GM21723 (cell line): ENCODE measurements around the gene ACD.

Experiments used
- ATAC-seq: cut with Tn5 transposase; IDR thresholded peaks from one replicate; pipeline ENCODE4 v1.9.1; 2021; ENCODE audit warnings: mild to moderate bottlenecking, moderate library complexity; ENCODE audit not compliant: unreplicated experiment

The ACD gene

DNA sequence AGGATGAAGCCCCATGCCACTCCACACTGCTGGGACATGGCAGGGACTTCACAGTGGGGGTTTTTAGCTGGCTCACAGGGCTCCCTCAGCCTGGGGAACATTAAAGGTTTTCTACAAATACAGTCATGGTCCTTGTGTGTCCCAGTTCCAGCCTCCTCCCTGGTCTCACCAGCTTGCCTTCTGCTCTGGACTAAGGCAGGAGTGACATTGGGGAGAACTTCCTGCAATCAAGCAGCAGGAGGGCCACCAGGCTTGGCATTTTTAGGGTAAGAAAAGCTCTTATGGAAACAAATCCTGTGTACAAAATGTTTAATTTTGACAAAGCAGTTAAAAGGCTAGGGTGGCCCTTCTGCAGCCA is 2.6 kb upstream of the ACD start:
- no peak for ATAC-seq

- no peak for ATAC-seq
Measured at GRCh38 chr16:67661886-67662652, 2.0 kb upstream of the ACD start.

DNA sequence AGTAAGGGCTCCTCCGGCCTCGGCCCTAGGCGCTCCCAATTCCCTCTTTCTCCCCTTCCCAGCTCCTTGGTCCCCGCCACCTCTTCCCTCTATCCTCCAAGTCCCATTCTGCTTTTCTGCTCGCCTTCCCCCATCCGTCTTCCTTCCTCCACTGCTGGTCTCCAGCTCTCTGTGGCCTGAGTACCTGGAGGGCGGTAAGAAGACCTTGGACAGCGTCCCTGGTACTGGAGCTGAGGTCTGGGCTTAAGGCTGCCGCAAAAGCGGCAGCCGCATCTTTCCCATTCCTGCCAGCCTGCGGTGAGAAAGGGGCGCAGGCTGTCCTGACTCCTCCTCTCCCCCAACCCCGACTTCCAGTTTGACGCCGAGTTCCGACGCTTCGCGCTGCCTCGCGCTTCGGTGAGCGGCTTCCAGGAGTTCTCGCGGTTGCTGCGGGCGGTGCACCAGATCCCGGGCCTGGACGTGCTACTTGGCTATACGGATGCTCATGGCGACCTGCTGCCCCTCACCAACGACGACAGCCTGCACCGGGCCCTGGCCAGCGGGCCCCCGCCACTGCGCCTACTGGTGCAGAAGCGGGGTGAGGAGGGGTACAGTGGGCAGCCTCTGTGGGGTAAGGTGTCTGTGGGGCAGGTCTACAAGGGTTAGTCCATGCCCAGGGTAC is 1.2 kb upstream of the ACD start:
- no peak for ATAC-seq

DNA sequence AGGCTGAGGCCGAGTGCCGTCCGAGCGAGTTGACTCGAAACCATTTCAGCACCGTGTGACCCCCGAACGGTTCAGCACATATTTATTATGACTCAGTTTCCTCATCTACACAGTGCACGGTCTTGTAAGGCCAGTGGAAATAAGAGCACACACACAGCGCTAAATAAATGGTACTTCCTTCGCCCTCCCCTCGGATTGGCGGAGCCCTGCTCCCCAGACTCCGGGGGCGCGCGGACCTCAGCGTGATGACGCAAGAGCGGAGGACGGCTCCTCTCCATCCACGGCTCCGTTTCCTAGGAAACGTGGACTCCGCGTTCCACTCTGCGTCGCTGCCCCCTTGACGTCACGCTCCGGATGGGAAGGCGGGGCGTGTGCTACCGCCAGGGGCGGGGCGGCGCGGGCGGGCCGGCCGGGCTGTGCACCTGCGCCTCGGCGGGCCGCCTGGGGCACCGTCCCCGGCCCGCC is 536 bp upstream of the ACD start, which contains the start of gene PARD6A:
Gene PARD6A (plus strand): TSS at position 397 of the 465 bp plus-strand sequence. CDS start 79 bp downstream, outside the sequence.
- ATAC-seq: peak; percentile 73

- ATAC-seq: no peak
Measured at GRCh38 chr16:67658849-67659674, 998 bp downstream of the ACD start.

DNA sequence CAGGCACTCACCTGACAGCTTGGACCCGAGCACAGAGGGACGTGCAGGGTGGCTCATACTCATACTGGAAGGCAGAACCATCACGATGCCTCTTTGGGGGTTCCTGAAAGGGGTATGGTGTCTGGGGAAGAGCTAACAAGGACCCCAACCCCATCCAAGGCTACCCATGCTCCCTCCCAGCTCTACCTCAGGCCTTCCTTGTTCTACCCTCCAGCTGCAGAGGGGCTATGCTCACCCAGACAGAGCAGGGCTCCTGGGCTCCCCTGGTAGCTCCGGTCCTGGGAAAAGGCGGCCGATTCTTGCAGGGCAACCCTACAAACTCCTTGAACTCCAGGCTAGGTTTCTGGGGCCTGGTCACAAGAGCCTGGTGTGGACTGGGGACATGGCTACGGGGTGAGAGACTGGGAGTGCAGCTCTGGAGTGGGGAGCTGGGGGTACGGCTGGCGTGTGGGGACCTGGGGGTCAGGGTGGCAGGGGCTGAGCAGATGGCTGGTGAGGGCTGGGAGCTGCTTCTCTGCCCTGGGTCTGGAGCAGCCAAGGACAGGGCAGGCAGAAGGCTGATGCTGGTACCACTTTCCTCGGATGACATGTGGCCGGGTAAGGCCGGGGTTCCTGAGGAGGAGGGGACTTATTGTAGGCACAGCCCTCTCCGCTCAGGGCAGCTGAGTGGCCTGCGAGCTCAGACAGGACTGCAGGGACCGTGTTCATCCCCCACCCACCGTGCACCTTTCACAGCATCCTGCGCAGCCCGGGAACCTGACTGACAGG is 2.1 kb downstream of the ACD start:
- no peak for ATAC-seq

GRCh38 chr16:67657017-67657608 is 2.9 kb downstream of the ACD start:
- ATAC-seq: no peak

DNA sequence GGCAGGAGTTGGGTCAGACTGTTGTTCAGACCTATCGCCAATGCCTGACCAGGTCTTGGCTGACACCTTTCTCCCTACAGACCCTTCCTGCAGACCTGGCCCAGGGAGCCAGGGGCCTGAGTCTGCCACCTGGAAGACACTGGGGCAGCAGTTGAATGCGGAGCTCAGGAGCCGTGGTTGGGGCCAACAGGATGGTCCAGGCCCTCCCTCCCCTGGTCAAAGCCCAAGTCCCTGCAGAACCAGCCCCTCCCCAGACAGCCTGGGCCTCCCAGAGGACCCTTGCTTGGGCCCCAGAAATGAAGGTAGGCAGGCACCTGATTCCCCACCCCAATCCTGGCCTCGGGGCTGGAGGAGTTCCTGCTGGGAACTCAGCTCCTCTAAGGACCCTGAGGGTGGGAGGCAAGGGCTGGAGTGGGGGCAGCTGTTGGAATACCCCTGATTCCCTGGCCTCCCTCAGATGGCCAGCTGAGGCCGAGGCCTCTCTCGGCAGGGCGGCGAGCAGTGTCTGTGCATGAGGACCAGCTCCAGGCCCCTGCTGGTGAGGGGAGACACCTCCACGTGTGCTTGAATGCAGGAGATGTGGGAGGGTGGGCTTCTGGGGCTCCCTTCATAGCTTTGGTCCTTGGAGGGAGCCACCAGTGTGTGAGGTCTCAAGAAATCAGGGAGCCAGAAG is 3.6 kb downstream of the ACD start:
- no peak for ATAC-seq

- no peak for ATAC-seq
Measured at GRCh38 chr16:67655363-67655762, 4.7 kb downstream of the ACD start.

DNA sequence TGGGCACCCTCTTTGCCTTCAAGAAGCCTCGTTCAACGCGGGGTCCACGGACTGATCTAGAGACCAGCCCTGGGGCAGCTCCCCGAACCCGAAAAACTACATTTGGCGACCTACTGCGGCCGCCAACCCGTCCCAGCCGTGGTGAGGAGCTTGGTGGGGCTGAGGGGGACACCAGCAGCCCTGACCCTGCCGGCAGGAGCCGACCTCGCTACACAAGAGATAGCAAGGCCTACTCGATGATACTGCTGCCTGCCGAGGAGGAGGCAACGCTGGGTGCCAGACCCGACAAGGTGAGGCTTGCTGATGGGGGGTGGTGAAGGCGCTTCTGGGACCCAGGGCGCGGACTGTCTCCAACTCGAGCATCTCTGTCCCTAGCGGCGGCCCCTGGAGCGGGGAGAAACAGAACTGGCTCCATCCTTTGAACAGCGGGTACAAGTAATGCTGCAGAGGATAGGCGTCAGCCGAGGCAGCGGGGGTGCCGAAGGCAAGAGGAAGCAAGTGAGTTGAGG is 5.6 kb downstream of the ACD start:
- ATAC-seq: no peak

DNA sequence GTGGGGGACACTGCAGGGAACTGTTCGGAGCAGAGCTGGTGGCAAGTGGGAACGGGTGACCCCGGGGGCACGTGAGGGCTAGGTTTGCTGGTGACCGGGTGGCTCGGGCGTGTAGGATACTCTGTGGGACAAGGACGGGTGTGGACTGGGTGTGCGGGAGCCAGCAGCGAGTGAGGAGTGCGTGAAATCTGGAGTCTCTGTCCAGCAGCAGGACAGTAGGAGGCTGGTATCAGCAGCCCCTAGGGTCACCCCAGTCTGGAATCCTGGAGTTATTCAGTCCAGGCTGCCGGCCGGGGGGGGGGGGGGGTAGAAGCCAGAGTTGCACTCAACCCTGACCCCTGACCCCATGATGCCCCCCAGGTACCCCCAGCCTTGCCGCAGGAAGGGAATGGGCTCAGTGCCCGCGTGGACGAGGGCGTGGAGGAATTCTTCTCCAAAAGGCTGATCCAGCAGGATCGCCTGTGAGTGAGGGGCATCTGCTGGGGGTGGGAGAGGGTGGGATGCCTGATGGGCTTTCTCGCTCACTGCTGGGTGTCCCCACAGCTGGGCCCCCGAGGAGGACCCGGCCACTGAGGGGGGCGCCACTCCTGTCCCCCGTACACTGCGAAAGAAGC is 6.2 kb downstream of the ACD start:
- ATAC-seq: no peak

- ATAC-seq: no peak
Measured at GRCh38 chr16:67653128-67653788, 6.8 kb downstream of the ACD start.

DNA sequence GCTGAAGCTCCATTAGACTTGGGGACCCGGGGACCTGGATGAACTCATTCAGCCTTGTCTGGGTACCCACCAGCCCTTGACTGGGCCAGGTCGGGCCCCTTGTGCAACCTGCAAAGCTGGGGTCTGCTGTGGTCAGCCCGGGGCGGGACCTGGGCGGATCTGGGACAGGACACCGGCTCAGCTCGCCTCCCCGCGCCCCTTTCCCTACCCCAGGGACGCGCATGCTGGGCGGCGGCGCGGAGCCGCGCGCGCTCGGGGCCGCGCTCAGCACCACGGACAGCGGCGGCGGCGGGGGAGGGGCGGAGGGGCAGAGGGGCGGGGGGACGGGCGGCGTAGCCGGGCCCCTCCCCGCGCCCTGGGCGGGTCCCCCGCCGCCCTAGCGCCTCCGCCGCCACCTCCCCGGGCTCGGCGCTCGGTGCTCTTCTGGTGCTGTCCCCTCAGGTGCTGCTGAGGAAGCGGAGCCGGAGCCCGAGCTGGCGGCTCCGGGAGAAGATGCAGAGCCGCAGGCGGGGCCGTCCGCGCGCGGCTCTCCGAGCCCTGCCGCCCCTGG is 7.4 kb downstream of the ACD start:
- no peak for ATAC-seq

- no peak for ATAC-seq
Measured at GRCh38 chr16:67651847-67652246, 8.2 kb downstream of the ACD start.

- no peak for ATAC-seq
Measured at GRCh38 chr16:67651039-67651438, 9.0 kb downstream of the ACD start.

DNA sequence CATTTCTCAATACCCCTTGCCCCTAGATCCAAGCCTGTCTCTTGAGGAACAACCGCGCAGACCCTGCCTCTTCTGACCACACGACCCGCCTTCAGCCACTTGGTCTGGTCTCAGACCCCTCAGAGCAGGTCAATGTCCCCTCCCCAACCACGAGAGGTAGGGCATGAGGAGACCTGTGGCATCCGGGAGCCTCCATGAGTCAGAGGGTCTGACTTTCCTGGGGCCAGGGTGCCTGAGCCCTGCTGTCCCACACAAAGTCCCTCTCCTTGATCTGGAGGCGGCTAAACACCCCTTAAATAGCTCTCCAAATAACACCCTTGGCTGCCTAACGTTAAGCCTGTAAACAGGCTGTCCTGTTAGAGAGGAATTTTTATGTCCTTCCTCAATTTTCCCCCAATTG is 10.0 kb downstream of the ACD start:
- no peak for ATAC-seq

DNA sequence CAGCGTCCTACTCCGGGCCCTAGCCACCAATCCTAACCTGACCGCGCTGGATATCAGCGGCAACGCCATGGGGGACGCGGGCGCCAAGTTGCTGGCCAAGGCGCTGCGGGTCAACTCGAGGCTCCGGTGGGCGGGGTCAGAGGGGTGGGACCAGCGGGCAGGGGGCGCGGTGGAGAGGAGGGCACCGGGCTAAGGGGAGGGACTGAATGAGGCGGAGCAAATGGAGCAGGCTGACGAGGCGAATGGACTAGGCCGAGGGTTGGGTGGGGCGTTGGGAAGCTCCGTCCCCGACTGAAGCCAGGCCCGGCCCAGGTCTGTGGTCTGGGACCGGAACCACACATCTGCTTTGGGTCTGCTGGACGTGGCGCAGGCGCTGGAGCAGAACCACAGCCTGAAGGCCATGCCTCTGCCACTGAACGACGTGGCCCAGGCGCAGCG is 10.5 kb downstream of the ACD start:
- ATAC-seq: no peak

DNA sequence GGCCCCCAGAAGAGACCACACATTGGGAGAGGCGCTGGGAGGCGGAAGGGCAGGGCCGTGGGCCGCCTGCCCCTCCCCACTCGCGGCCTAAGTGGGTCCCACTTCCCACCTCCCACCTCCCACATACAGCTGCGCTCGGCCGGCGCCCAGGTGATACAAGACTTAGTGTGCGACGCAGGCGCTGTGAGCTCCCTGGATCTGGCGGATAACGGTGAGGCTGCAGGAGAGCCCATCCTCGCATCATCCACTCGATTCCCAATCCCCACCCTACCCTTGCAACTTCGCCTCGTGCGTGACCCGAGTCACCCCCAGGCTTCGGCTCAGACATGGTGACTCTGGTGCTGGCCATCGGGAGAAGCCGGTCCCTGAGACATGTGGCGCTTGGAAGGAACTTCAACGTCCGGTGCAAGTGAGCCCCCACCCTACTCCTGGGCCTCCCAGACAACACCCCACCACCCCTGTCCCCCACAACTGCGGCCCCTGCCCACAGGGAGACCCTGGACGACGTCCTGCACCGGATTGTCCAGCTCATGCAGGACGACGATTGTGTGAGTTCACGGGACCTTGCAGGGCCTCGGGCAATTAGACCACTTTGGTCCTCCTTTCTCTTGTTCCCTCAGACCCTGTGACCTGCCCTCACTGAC is 11.2 kb downstream of the ACD start:
- no peak for ATAC-seq
